Measurements from ENCODE around the gene TSTD2. TPM values are rescaled to one million over a fixed set of nuclear protein-coding genes. Genes with fewer than 3 reads are reported as not detected.

TSTD2 gene
- 12.6 and 15.1 TPM in 2 replicates for total RNA-seq

- DNase-seq (ENCODE audit: low read depth): peak; percentile 99
- H3K4me3 ChIP-seq (ENCODE audit: low read depth, low read length): peak within 1 kb of the TSS; percentile 92
- no peak for TF ChIP-seq CTCF (IDR thresholded peaks at IDR 0.05; ENCODE audit: insufficient read depth, low read depth, low read length)
Observed at GRCh38 chr9:97632985-97633858, at the start of gene TSTD2, which contains the start of gene NCBP1. Gene TSTD2, minus strand, starts transcription at chr9:97633368. Its CDS starts 5,806 bp downstream, at chr9:97627562. Gene NCBP1, plus strand, starts transcription at chr9:97633821. Its CDS starts 61 bp downstream, at chr9:97633882.

GRCh38 chr9:97682242-97682641 lies 49.1 kb upstream of the TSTD2 start:
- TF ChIP-seq CTCF (IDR thresholded peaks at IDR 0.05; ENCODE audit: insufficient read depth, low read depth, low read length): no peak
- no peak overlapping the region for H3K4me3 ChIP-seq (ENCODE audit: low read depth, low read length)
- DNase-seq (ENCODE audit: low read depth): no peak

GRCh38 chr9:97675655-97676054 lies 42.5 kb upstream of the TSTD2 start:
- H3K4me3 ChIP-seq (ENCODE audit: low read depth, low read length): no peak overlapping the region
- no peak for DNase-seq (ENCODE audit: low read depth)
- TF ChIP-seq CTCF (IDR thresholded peaks at IDR 0.05; ENCODE audit: insufficient read depth, low read depth, low read length): no peak

- H3K4me3 ChIP-seq (ENCODE audit: low read depth, low read length): no peak overlapping the region
- DNase-seq (ENCODE audit: low read depth): no peak
- no peak for TF ChIP-seq CTCF (IDR thresholded peaks at IDR 0.05; ENCODE audit: insufficient read depth, low read depth, low read length)
Observed at GRCh38 chr9:97673922-97674321, 40.8 kb upstream of the TSTD2 start.

- no peak overlapping the region for H3K4me3 ChIP-seq (ENCODE audit: low read depth, low read length)
- no peak for DNase-seq (ENCODE audit: low read depth)
- TF ChIP-seq CTCF (IDR thresholded peaks at IDR 0.05; ENCODE audit: insufficient read depth, low read depth, low read length): no peak
Observed at GRCh38 chr9:97672403-97672802, 39.2 kb upstream of the TSTD2 start.

- no peak for TF ChIP-seq CTCF (IDR thresholded peaks at IDR 0.05; ENCODE audit: insufficient read depth, low read depth, low read length)
- no peak overlapping the region for H3K4me3 ChIP-seq (ENCODE audit: low read depth, low read length)
- DNase-seq (ENCODE audit: low read depth): no peak
Observed at GRCh38 chr9:97670586-97670985, 37.4 kb upstream of the TSTD2 start.

Data from fibroblast of villous mesenchyme (primary cell).